MM.1S (cell line): ENCODE results near the gene ADAMTS2.

Experiments used
- DNase-seq: peaks from one replicate; pipeline ENCODE4 v3.0.0-alpha.2; 2015
- H2AFZ ChIP-seq: fragments of 300-600 bp; sonication (generic); 2 replicates; pipeline ENCODE4 v1.6.0; 2016; ENCODE audit warnings: antibody characterized with exemption, low read length
- H3F3A ChIP-seq: fragments of 300-600 bp; sonication (generic); 2 replicates; pipeline ENCODE4 v1.6.1; 2016; ENCODE audit warnings: mild to moderate bottlenecking, antibody characterized with exemption, low read length, moderate library complexity, mixed read lengths; ENCODE audit not compliant: insufficient read depth
- H3K27ac ChIP-seq: fragments of 300-600 bp; sonication (generic); 2 replicates; pipeline ENCODE4 v1.5.1; 2016; ENCODE audit warnings: mild to moderate bottlenecking, low read length
- H3K27me3 ChIP-seq: fragments of 300-600 bp; sonication (generic); replicated peaks from 2 replicates; pipeline ENCODE4 v1.6.0; 2016; ENCODE audit warnings: low read length; ENCODE audit not compliant: insufficient read depth
- H3K36me3 ChIP-seq: fragments of 300-600 bp; sonication (generic); replicated peaks from 2 replicates; pipeline ENCODE4 v1.6.1; 2016; ENCODE audit warnings: mild to moderate bottlenecking, low read length, mixed read lengths; ENCODE audit not compliant: insufficient read depth
- H3K4me1 ChIP-seq: fragments of 300-600 bp; sonication (generic); 2 replicates; pipeline ENCODE4 v1.6.1; 2016; ENCODE audit warnings: low read length, mixed read lengths
- H3K4me2 ChIP-seq: fragments of 300-600 bp; sonication (generic); 2 replicates; pipeline ENCODE4 v1.6.0; 2016; ENCODE audit warnings: low read depth, low read length
- H3K4me3 ChIP-seq: fragments of 300-600 bp; sonication (generic); 2 replicates; pipeline ENCODE4 v1.5.1; 2016; ENCODE audit warnings: low read length, mixed read lengths
- H3K79me2 ChIP-seq: fragments of 300-600 bp; sonication (generic); 2 replicates; pipeline ENCODE4 v1.6.1; 2016; ENCODE audit warnings: mixed run types, low read length, mixed read lengths
- H3K9ac ChIP-seq: fragments of 300-600 bp; sonication (generic); 2 replicates; pipeline ENCODE4 v1.6.1; 2016; ENCODE audit warnings: low read length, mixed read lengths
- H3K9me2 ChIP-seq: fragments of 300-600 bp; sonication (generic); replicated peaks from 2 replicates; pipeline ENCODE4 v1.6.1; 2016; ENCODE audit warnings: mild to moderate bottlenecking, low read length, mixed read lengths; ENCODE audit not compliant: insufficient read depth
- H3K9me3 ChIP-seq: fragments of 300-600 bp; sonication (generic); replicated peaks from 2 replicates; pipeline ENCODE4 v1.6.1; 2016; ENCODE audit warnings: mild to moderate bottlenecking, low read length, mixed read lengths; ENCODE audit not compliant: insufficient read depth
- H4K20me1 ChIP-seq: fragments of 300-600 bp; sonication (generic); 2 replicates; pipeline ENCODE4 v1.6.1; 2016; ENCODE audit warnings: mild to moderate bottlenecking, low read length, moderate library complexity, mixed read lengths; ENCODE audit not compliant: insufficient read depth
- CTCF ChIP-seq: fragments of 300-600 bp; sonication (generic); IDR thresholded peaks from 2 replicates; pipeline ENCODE4 v1.5.1; 2016; ENCODE audit warnings: antibody characterized with exemption, low read length, mixed read lengths
- EZH2 ChIP-seq: fragments of 300-600 bp; sonication (generic); optimal IDR thresholded peaks from 2 replicates; pipeline ENCODE3; 2017; ENCODE audit warnings: low read depth, mild to moderate bottlenecking, antibody characterized with exemption, low read length, mixed read lengths
- EZH2phosphoT487 ChIP-seq: fragments of 300-600 bp; sonication (generic); IDR thresholded peaks from 2 replicates; pipeline ENCODE4 v1.6.1; 2018; ENCODE audit warnings: antibody characterized with exemption, low read length

ADAMTS2 gene

DNA sequence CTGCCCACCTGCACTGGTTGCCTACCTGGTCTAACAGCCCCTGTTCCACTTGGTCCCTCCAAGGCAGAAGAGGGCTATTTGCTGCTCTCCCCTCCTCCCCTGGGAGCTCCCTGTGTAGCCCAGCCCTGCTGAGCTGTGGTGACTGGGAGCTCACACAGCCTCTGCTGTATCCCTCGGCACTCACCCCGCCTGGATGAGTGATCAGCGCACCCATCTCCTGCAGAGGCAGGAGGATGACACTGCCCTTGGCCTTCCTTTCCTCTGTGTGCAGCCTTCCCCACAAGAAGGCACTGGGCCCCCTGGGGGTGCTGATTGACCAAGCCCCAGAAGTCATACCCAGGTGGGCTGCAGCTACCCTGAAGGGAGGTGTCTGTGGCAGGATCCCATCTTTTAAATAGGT is 134.2 kb downstream of the ADAMTS2 start:
- Histone ChIP-seq H3K4me2 (no peak overlapping the region), H3K36me3 (no peaks in the 10 kb centered on the region), H3K27ac (no peak overlapping the region), H3K79me2 (no peaks in the 10 kb centered on the region), H3K9me3 (no peaks in the 10 kb centered on the region), H2AFZ (no peak overlapping the region), H3K9me2 (no peaks in the 10 kb centered on the region), H3K27me3 (peaks cover 25% of the 10 kb centered on the region), H3K4me3 (no peak overlapping the region), H4K20me1 (no peaks in the 10 kb centered on the region), H3F3A (no peaks in the 10 kb centered on the region), H3K4me1 (no peaks in the 10 kb centered on the region), H3K9ac (no peak overlapping the region)
- no peak for DNase-seq
- no peak for TF ChIP-seq EZH2
- TF ChIP-seq CTCF = no peak
- no peak for TF ChIP-seq EZH2phosphoT487

GRCh38 chr5:179210478-179210877 is 134.8 kb downstream of the ADAMTS2 start:
- Histone ChIP-seq H3K36me3 (no peaks in the 10 kb centered on the region), H3K4me1 (no peaks in the 10 kb centered on the region), H3K27ac (no peak overlapping the region), H3K9ac (no peak overlapping the region), H3K9me2 (no peaks in the 10 kb centered on the region), H2AFZ (no peak overlapping the region), H3K27me3 (peaks cover 21% of the 10 kb centered on the region), H3F3A (no peaks in the 10 kb centered on the region), H3K4me2 (no peak overlapping the region), H3K9me3 (no peaks in the 10 kb centered on the region), H3K79me2 (no peaks in the 10 kb centered on the region), H4K20me1 (no peaks in the 10 kb centered on the region), H3K4me3 (no peak overlapping the region)
- TF ChIP-seq EZH2 = no peak
- TF ChIP-seq CTCF = no peak
- TF ChIP-seq EZH2phosphoT487 = no peak
- DNase-seq = no peak

GRCh38 chr5:179209359-179210150 is 135.7 kb downstream of the ADAMTS2 start:
- H3K79me2 ChIP-seq = no peaks in the 10 kb centered on the region

More at GRCh38 chr5:179209359-179210150, 135.7 kb downstream of the ADAMTS2 start:
- TF ChIP-seq EZH2phosphoT487 (no peak), EZH2 (no peak), CTCF (no peak)
- H4K20me1 ChIP-seq = no peaks in the 10 kb centered on the region
- H3K4me2 ChIP-seq = no peak overlapping the region
- peaks cover 22% of the 10 kb centered on the region; the same call in 1 of the 2 replicates for H3K27me3 ChIP-seq
- no peak overlapping the region for H2AFZ ChIP-seq
- no peak for DNase-seq
- no peak overlapping the region for H3K27ac ChIP-seq
- no peaks in the 10 kb centered on the region for H3K9me2 ChIP-seq
- H3F3A ChIP-seq = no peaks in the 10 kb centered on the region
- H3K9me3 ChIP-seq = no peaks in the 10 kb centered on the region
- no peak overlapping the region for H3K9ac ChIP-seq
- H3K36me3 ChIP-seq = no peaks in the 10 kb centered on the region
- no peak overlapping the region for H3K4me3 ChIP-seq
- H3K4me1 ChIP-seq = no peaks in the 10 kb centered on the region
